Fibroblast of mammary gland (primary cell): ENCODE data around the gene RBM8A.

Source experiments
- DNase-seq: peaks from one replicate; pipeline ENCODE4 v3.0.0-alpha.2; 2010; ENCODE audit warnings: low read depth
- H3K4me3 ChIP-seq: 2 replicates; pipeline ENCODE4 v1.5.1; 2011; ENCODE audit warnings: low read depth, mild to moderate bottlenecking, low read length, moderate library complexity; ENCODE audit not compliant: control insufficient read depth
- CTCF ChIP-seq: conservative IDR thresholded peaks from 2 replicates; pipeline ENCODE4 v1.5.1; 2011; ENCODE audit warnings: low read depth, low read length, inconsistent platforms; ENCODE audit not compliant: control insufficient read depth, insufficient read depth

The RBM8A gene

GRCh38 chr1:145955436-145955835 is 28.2 kb upstream of the RBM8A start:
- no peak for TF ChIP-seq CTCF
- peak overlapping the region; percentile 87 for H3K4me3 ChIP-seq
- DNase-seq: peak; percentile 69

GRCh38 chr1:145953861-145954260 is 26.6 kb upstream of the RBM8A start:
- peak; percentile 69 for DNase-seq
- no peak overlapping the region for H3K4me3 ChIP-seq
- no peak for TF ChIP-seq CTCF

- DNase-seq: no peak
- H3K4me3 ChIP-seq: no peak overlapping the region
- TF ChIP-seq CTCF: no peak
Observed at GRCh38 chr1:145952903-145953302, 25.6 kb upstream of the RBM8A start.

DNA sequence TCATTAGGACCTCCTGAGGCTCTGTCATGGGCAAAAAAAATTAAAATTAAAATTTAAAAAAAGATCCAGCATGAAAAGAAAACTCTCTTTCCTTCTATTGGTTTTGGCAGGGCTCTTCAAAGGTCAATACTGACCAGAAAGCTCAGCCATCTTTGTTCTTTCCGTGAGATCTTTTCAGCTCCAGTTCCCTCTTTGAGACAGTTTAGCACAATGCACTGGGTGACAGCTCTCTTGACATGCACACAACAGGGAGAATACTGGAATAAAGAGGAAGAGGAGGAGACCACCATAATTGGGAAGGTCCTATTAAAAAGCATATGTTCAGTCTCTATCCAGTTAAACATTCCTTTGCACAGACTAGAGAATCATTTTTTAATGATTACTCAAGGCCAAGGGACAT is 24.2 kb upstream of the RBM8A start:
- DNase-seq: no peak
- no peak overlapping the region for H3K4me3 ChIP-seq
- no peak for TF ChIP-seq CTCF

DNA sequence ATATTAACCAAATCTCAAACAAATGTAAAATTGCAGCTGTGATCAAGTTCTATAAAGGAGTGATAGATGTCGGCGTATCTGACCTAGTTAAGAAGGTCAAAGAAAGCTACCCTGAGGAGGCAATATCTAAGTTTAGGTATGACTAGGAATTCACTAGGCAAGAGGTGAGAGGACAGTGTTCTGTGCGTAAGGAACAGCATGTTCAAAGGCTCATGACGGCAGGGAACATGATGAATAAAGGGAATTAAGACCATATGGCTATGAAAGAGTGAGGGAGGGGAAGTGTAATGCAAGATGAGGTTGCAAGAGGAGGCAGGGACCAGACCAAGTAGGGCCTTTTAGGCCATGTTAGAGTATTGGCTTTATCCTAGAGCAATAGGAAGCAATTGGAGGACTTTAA is 21.9 kb upstream of the RBM8A start:
- peak; percentile 99 for DNase-seq
- TF ChIP-seq CTCF: no peak

DNA sequence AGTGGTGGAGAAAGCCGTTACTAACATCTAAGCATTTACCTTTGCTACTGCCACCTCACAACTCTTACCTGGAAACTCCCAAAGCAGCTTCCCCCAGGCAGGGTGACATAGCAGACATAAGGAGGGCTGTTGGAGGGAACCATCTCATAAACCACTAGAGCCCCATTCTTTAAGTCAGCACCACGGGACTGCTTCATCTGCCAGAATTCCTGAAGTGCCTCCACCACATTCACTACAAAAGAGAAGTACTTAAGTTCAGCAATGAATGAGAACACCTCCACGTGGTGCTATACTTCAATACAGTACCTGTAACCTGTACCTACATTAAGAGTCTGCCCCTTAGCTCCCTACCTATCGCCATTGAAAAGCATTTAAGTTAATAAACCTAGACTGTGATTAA is 20.3 kb upstream of the RBM8A start:
- DNase-seq: no peak
- no peak for TF ChIP-seq CTCF
- no peak overlapping the region for H3K4me3 ChIP-seq

More for the DNA sequence above, 21.9 kb upstream of the RBM8A start:
- no peak overlapping the region for H3K4me3 ChIP-seq

DNA sequence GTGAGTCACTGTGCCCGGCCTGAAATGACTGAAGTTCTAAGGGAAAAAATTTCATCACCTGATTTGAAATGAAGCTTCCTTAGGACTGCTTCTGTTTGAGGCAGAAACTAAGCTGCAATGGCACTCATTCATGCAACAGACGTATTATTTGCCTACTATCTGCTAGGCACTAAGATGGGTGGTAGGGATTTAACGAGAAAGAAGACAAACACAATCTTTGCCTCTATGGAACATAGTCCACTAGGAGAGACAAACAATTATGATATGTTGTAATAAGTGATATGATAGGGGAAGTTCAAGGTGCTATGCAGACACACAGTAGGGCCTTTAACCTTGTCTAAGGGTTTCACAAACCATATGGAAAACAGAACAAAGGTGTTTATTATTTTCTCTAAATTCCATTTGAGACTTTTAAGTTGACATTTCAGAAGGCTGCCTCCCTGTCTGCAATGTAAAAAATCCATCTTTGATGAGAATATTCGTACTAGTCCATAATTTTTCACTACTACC is 19.2 kb upstream of the RBM8A start:
- no peak for TF ChIP-seq CTCF

More for the DNA sequence above, 19.2 kb upstream of the RBM8A start:
- H3K4me3 ChIP-seq: no peak overlapping the region
- DNase-seq: no peak
